HG03565 (cell line): ENCODE data around the gene BPIFB1.

Experiments
- ATAC-seq: cut with Tn5 transposase; IDR thresholded peaks from one replicate; pipeline ENCODE4 v1.9.1; 2021; ENCODE audit warnings: mild to moderate bottlenecking, moderate library complexity; ENCODE audit not compliant: unreplicated experiment

The BPIFB1 gene

GRCh38 chr20:33282991-33283555, at the start of gene BPIFB1:
Gene BPIFB1, plus strand, starts transcription at chr20:33283214. Its CDS starts 2,860 bp downstream, at chr20:33286074.
- ATAC-seq, result no peak

GRCh38 chr20:33234050-33234449, 49.0 kb upstream of the BPIFB1 start:
- ATAC-seq, result no peak

- no peak for ATAC-seq
Observed at GRCh38 chr20:33235696-33236095, 47.3 kb upstream of the BPIFB1 start, which contains the start of gene BPIFA1. Gene BPIFA1, plus strand, starts transcription at chr20:33235996. Its CDS starts 1,716 bp downstream, at chr20:33237712.

GRCh38 chr20:33236351-33236750, 46.7 kb upstream of the BPIFB1 start:
- no peak for ATAC-seq

GRCh38 chr20:33237989-33238388, 45.0 kb upstream of the BPIFB1 start:
- no peak for ATAC-seq

GRCh38 chr20:33239418-33239817, 43.6 kb upstream of the BPIFB1 start:
- no peak for ATAC-seq

GRCh38 chr20:33239979-33240736, 42.9 kb upstream of the BPIFB1 start:
- ATAC-seq, result no peak

GRCh38 chr20:33240923-33241322, 42.1 kb upstream of the BPIFB1 start:
- ATAC-seq, result no peak

- ATAC-seq, result no peak
Observed at GRCh38 chr20:33242319-33243100, 40.5 kb upstream of the BPIFB1 start.

GRCh38 chr20:33246077-33246476, 36.9 kb upstream of the BPIFB1 start:
- no peak for ATAC-seq

GRCh38 chr20:33249456-33249855, 33.6 kb upstream of the BPIFB1 start:
- ATAC-seq, result no peak

- ATAC-seq, result no peak
Observed at GRCh38 chr20:33250666-33251065, 32.3 kb upstream of the BPIFB1 start.

GRCh38 chr20:33251496-33251895, 31.5 kb upstream of the BPIFB1 start:
- ATAC-seq, result no peak

- ATAC-seq, result no peak
Observed at GRCh38 chr20:33252460-33252859, 30.6 kb upstream of the BPIFB1 start.

GRCh38 chr20:33255005-33255404, 28.0 kb upstream of the BPIFB1 start:
- ATAC-seq, result no peak

GRCh38 chr20:33257237-33257636, 25.8 kb upstream of the BPIFB1 start:
- ATAC-seq, result no peak

- no peak for ATAC-seq
Observed at GRCh38 chr20:33259371-33259770, 23.6 kb upstream of the BPIFB1 start.

GRCh38 chr20:33261465-33261864, 21.5 kb upstream of the BPIFB1 start:
- ATAC-seq, result no peak

- no peak for ATAC-seq
Observed at GRCh38 chr20:33262658-33263065, 20.4 kb upstream of the BPIFB1 start.

GRCh38 chr20:33263784-33264183, 19.2 kb upstream of the BPIFB1 start:
- no peak for ATAC-seq

GRCh38 chr20:33267701-33268100, 15.3 kb upstream of the BPIFB1 start:
- no peak for ATAC-seq
